Uterus (tissue), 2 donors: ENCODE data around the gene PI4KA.
"Not testable (repeated sequence)": the region's sequence is repeated elsewhere in the genome, so short reads cannot be mapped to it uniquely, and the experiment has no call there.

Experiments
- POLR2A ChIP-seq, 2 donors: fragments of 450-650 bp; IDR thresholded peaks; one replicate each; pipeline ENCODE4 v1.6.1; 2016; ENCODE audit warnings: antibody characterized with exemption in 2 of 2, mild to moderate bottlenecking in 1 of 2, moderate library complexity in 1 of 2
- TF ChIP-seq, protein P1 (sequence below), 4 experiments: fragments of 200-600 bp in 2 of 4; fragments of 450-650 bp in 2 of 4; sonication (generic) in 2 of 4; IDR thresholded peaks; one replicate each; pipeline ENCODE4 v1.5.1; 2016 to 2019; ENCODE audit warnings: antibody characterized with exemption in 4 of 4, mild to moderate bottlenecking in 2 of 4, moderate library complexity in 1 of 4

DNA sequence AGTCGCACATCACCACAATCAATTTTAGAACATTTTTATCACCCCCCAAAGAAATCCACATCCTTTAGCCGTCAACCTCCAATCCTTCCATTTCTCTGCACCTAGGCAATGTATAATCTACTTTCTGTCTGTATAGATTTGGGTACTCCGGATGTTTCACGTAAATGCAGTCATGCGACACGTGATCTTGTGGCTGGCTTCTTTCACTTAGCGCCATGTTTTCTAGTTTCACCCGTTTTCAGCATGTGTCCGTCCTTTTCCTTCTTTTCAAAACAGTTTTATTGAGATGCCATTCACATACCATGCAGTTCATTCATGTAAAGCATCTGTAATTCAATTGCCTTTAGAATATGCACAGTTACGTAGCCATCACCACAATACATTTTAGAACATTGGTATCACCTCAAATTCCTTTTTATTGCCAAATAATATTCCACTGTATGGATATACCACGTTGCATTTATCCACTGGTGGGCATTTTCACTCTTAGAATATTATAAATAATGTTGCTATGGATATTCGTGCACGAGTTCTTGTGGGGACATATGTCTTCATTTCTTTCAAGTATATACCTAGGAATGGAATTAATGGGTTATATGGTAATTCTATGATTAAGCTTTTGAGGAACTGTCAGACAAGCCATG lies 179.7 kb downstream of the PI4KA start:
- not testable (repeated sequence) for TF ChIP-seq POLR2A (IDR thresholded peaks at IDR 0.05)
- TF ChIP-seq, protein P1, sequence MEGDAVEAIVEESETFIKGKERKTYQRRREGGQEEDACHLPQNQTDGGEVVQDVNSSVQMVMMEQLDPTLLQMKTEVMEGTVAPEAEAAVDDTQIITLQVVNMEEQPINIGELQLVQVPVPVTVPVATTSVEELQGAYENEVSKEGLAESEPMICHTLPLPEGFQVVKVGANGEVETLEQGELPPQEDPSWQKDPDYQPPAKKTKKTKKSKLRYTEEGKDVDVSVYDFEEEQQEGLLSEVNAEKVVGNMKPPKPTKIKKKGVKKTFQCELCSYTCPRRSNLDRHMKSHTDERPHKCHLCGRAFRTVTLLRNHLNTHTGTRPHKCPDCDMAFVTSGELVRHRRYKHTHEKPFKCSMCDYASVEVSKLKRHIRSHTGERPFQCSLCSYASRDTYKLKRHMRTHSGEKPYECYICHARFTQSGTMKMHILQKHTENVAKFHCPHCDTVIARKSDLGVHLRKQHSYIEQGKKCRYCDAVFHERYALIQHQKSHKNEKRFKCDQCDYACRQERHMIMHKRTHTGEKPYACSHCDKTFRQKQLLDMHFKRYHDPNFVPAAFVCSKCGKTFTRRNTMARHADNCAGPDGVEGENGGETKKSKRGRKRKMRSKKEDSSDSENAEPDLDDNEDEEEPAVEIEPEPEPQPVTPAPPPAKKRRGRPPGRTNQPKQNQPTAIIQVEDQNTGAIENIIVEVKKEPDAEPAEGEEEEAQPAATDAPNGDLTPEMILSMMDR (IDR thresholded peaks at IDR 0.05) = not testable (repeated sequence)
